ENCODE results near the gene NOX3.

NOX3 gene

GRCh38 chr6:155411154-155412052 lies 44.2 kb downstream of the NOX3 start:
- no peak for TF ChIP-seq CTCF (IDR thresholded peaks at IDR 0.05)

GRCh38 chr6:155409391-155409790 lies 46.2 kb downstream of the NOX3 start:
- no peak for TF ChIP-seq CTCF (IDR thresholded peaks at IDR 0.05)

GRCh38 chr6:155408981-155409380 lies 46.7 kb downstream of the NOX3 start:
- TF ChIP-seq CTCF (IDR thresholded peaks at IDR 0.05) = no peak

- no peak for TF ChIP-seq CTCF (IDR thresholded peaks at IDR 0.05)
Measured at GRCh38 chr6:155408231-155408630, 47.4 kb downstream of the NOX3 start.

GRCh38 chr6:155406801-155407200 lies 48.8 kb downstream of the NOX3 start:
- TF ChIP-seq CTCF (IDR thresholded peaks at IDR 0.05) = no peak

- TF ChIP-seq CTCF (IDR thresholded peaks at IDR 0.05) = no peak
Measured at GRCh38 chr6:155404937-155405336, 50.7 kb downstream of the NOX3 start.

- TF ChIP-seq CTCF (IDR thresholded peaks at IDR 0.05) = no peak
Measured at GRCh38 chr6:155402656-155403304, 52.9 kb downstream of the NOX3 start.

Data from LNCAP (cell line).